HEK293T (cell line): ENCODE results near the gene PRKG2.

Source experiments
- BHLHE40 ChIP-seq: fragments of 450-650 bp; IDR thresholded peaks from 2 replicates; pipeline ENCODE4 v1.6.1; 2016; ENCODE audit warnings: mild to moderate bottlenecking, moderate library complexity, borderline replicate concordance
- CTBP1 ChIP-seq: fragments of 450-650 bp; IDR thresholded peaks from 2 replicates; pipeline ENCODE4 v1.6.1; 2016; ENCODE audit warnings: borderline replicate concordance
- ELF4 ChIP-seq: fragments of 450-650 bp; IDR thresholded peaks from 2 replicates; pipeline ENCODE4 v1.6.1; 2017; ENCODE audit warnings: antibody characterized with exemption
- FOXA1 ChIP-seq: fragments of 450-650 bp; IDR thresholded peaks from 2 replicates; pipeline ENCODE4 v1.6.1; 2016; ENCODE audit warnings: mild to moderate bottlenecking
- FOXK2 ChIP-seq: fragments of 450-650 bp; IDR thresholded peaks from 2 replicates; pipeline ENCODE4 v1.6.1; 2016; ENCODE audit warnings: mild to moderate bottlenecking
- FOXM1 ChIP-seq: fragments of 450-650 bp; IDR thresholded peaks from 2 replicates; pipeline ENCODE4 v1.6.1; 2017; ENCODE audit warnings: mild to moderate bottlenecking, borderline replicate concordance
- NFRKB ChIP-seq: fragments of 450-650 bp; IDR thresholded peaks from 2 replicates; pipeline ENCODE4 v1.6.1; 2016; ENCODE audit warnings: mild to moderate bottlenecking, moderate library complexity
- SP1 ChIP-seq: fragments of 450-650 bp; IDR thresholded peaks from 2 replicates; pipeline ENCODE4 v1.6.1; 2017
- SUZ12 ChIP-seq: fragments of 450-650 bp; IDR thresholded peaks from 2 replicates; pipeline ENCODE4 v1.6.1; 2016; ENCODE audit warnings: mild to moderate bottlenecking
- TARDBP ChIP-seq: fragments of 450-650 bp; IDR thresholded peaks from 2 replicates; pipeline ENCODE4 v1.6.1; 2016

GRCh38 chr4:81084029-81084428 lies 131.0 kb downstream of the PRKG2 start:
- TF ChIP-seq SUZ12, result no peak
- no peak for TF ChIP-seq FOXA1
- no peak for TF ChIP-seq TARDBP
- TF ChIP-seq NFRKB, result no peak
- TF ChIP-seq FOXM1, result no peak
- TF ChIP-seq ELF4, result no peak
- no peak for TF ChIP-seq FOXK2
- no peak for TF ChIP-seq SP1
- TF ChIP-seq BHLHE40, result no peak
- no peak for TF ChIP-seq CTBP1
